ENCODE data around the gene CCDC150.

GRCh38 chr2:196739031-196739430 lies 99.5 kb downstream of the CCDC150 start:
- TF ChIP-seq MYC (IDR thresholded peaks at IDR 0.05; ENCODE audit: low read depth, low read length) (no peak), POLR2A (IDR thresholded peaks at IDR 0.05; ENCODE audit: extremely low read depth, insufficient read length) (no peak)
- TF ChIP-seq, protein P1, sequence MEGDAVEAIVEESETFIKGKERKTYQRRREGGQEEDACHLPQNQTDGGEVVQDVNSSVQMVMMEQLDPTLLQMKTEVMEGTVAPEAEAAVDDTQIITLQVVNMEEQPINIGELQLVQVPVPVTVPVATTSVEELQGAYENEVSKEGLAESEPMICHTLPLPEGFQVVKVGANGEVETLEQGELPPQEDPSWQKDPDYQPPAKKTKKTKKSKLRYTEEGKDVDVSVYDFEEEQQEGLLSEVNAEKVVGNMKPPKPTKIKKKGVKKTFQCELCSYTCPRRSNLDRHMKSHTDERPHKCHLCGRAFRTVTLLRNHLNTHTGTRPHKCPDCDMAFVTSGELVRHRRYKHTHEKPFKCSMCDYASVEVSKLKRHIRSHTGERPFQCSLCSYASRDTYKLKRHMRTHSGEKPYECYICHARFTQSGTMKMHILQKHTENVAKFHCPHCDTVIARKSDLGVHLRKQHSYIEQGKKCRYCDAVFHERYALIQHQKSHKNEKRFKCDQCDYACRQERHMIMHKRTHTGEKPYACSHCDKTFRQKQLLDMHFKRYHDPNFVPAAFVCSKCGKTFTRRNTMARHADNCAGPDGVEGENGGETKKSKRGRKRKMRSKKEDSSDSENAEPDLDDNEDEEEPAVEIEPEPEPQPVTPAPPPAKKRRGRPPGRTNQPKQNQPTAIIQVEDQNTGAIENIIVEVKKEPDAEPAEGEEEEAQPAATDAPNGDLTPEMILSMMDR (IDR thresholded peaks at IDR 0.05; ENCODE audit: low read depth, low read length), result no peak
